GM12878 (cell line): Measurements from ENCODE around the gene CFAP141. TPM values are rescaled to one million over a fixed set of nuclear protein-coding genes. Genes with fewer than 3 reads are reported as not detected.

ENCODE experiments used
- ATAC-seq: fragments of 200-7000 bp; cut with Tn5 transposase; 3 replicates; pipeline ENCODE4 v1.9.1; 2020; ENCODE audit warnings: mild to moderate bottlenecking, moderate library complexity
- BruUV-seq: library from RNA; stranded (reverse); fragments of 400-500 nt; replicated peaks from 2 replicates; lab custom pipeline; 2021; lab: Mats Ljungman, UMichigan
- CTCF ChIA-PET: fragments of 300-600 bp; sonication (Branson Sonifier 250); formaldehyde crosslinking; extraction: SDS; loops from one replicate; lab custom pipeline; 2021; ENCODE audit warnings: inconsistent platforms; lab: Yijun Ruan, JAX
- POLR2A ChIA-PET: fragments of 350-600 bp; formaldehyde crosslinking; extraction: SDS; loops from one replicate; lab custom pipeline; 2021; ENCODE audit warnings: inconsistent platforms; lab: Charles Lee
- RAD21 ChIA-PET: fragments of 300-600 bp; sonication (Branson Sonifier 250); formaldehyde crosslinking; loops from one replicate; lab custom pipeline; 2023; ENCODE audit warnings: antibody characterized with exemption; ENCODE audit not compliant: unreplicated experiment; lab: Charles Lee
- SMC1A ChIA-PET: fragments of 300-600 bp; sonication (Branson Sonifier 250); formaldehyde crosslinking; loops from one replicate; lab custom pipeline; 2023; ENCODE audit not compliant: unreplicated experiment, uncharacterized antibody; lab: Charles Lee
- DNase-seq: peaks from one replicate; pipeline ENCODE4 v3.0.0-alpha.2; 2011; ENCODE audit warnings: low read depth, low spot score
- FAIRE-seq: peaks from 3 replicates; lab custom pipeline; 2011; peaks lifted over from hg19 to GRCh38; lab: Jason Lieb, UNC
- H2AFZ ChIP-seq: 2 replicates; pipeline ENCODE4 v1.6.0; 2011; ENCODE audit warnings: low read depth, low read length, control low read depth; ENCODE audit not compliant: control insufficient read depth
- H3K27ac ChIP-seq: 2 replicates; pipeline ENCODE4 v1.5.1; 2011; ENCODE audit warnings: control low read depth; ENCODE audit not compliant: control insufficient read depth, insufficient read depth
- H3K27me3 ChIP-seq, 2 experiments: replicated peaks in 1 of 2; 2 replicates each; pipeline versions ENCODE4 v1.6.0 to v1.6.1; 2011; ENCODE audit warnings: low read length in 1 of 2; ENCODE audit not compliant: control insufficient read depth in 2 of 2, insufficient read depth in 2 of 2
- H3K36me3 ChIP-seq, 2 experiments: 2 replicates each; pipeline ENCODE4 v1.5.1; 2011; ENCODE audit warnings: low read length in 1 of 2; ENCODE audit not compliant: control insufficient read depth in 2 of 2, insufficient read depth in 2 of 2
- H3K4me1 ChIP-seq: 2 replicates; pipeline ENCODE4 v1.6.1; 2011; ENCODE audit warnings: mild to moderate bottlenecking, low read length, moderate library complexity, mixed read lengths; ENCODE audit not compliant: control insufficient read depth, insufficient read depth
- H3K4me2 ChIP-seq: 2 replicates; pipeline ENCODE4 v1.6.0; 2011; ENCODE audit warnings: control low read depth; ENCODE audit not compliant: control insufficient read depth, insufficient read depth
- H3K4me3 ChIP-seq: fragments of 200-600 bp; sonication (generic); 2 replicates; pipeline ENCODE4 v1.5.1; 2016
- H3K79me2 ChIP-seq: 2 replicates; pipeline ENCODE4 v1.6.0; 2011; ENCODE audit warnings: low read length; ENCODE audit not compliant: control insufficient read depth, insufficient read depth
- H3K9ac ChIP-seq: 2 replicates; pipeline ENCODE4 v1.8.0; 2011; ENCODE audit warnings: low read length, control low read depth, mixed read lengths; ENCODE audit not compliant: control insufficient read depth, insufficient read depth
- H3K9me3 ChIP-seq: replicated peaks from 3 replicates; pipeline ENCODE4 v1.5.1; 2011; ENCODE audit warnings: mild to moderate bottlenecking, low read length; ENCODE audit not compliant: control insufficient read depth, insufficient read depth
- H4K20me1 ChIP-seq: 2 replicates; pipeline ENCODE4 v1.6.0; 2011; ENCODE audit not compliant: control insufficient read depth, insufficient read depth
- IRF4 ChIP-seq: IDR thresholded peaks from 2 replicates; pipeline ENCODE4 v1.6.1; 2011; ENCODE audit warnings: low read depth, low read length
- NR2C2 ChIP-seq: IDR thresholded peaks from 2 replicates; pipeline ENCODE4 v1.6.1; 2011; ENCODE audit warnings: borderline replicate concordance, low read depth; ENCODE audit not compliant: control insufficient read depth, insufficient read length
- POLR2AphosphoS2 ChIP-seq: IDR thresholded peaks from 2 replicates; pipeline ENCODE4 v1.6.1; 2011; ENCODE audit warnings: low read depth, mild to moderate bottlenecking, low read length, improper control_type of control experiment, moderate library complexity
- PRDM15 ChIP-seq: fragments of 450-650 bp; formaldehyde crosslinking; IDR thresholded peaks from 2 replicates; pipeline ENCODE4 v1.4.0; 2020; ENCODE audit warnings: mild to moderate bottlenecking, moderate library complexity
- TCF12 ChIP-seq: IDR thresholded peaks from 2 replicates; pipeline ENCODE4 v1.6.1; 2011; ENCODE audit warnings: low read depth, mild to moderate bottlenecking, low read length
- WGBS: methylation state at CpG from one replicate; pipeline ENCODE4 v1.1.6; 2016; ENCODE audit warnings: low lambda C conversion rate; ENCODE audit not compliant: insufficient replicate concordance, insufficient coverage; ENCODE audit errors: missing lambda C conversion rate; 5-methylcytosine and 5-hydroxymethylcytosine counted together
- in situ Hi-C: fragments of 300-500 bp; cut with MboI; formaldehyde crosslinking; loops from 9 replicates; pipeline ENCODE4 v1.14.3; 2018; ENCODE audit warnings: mixed read lengths
- intact Hi-C: fragments of 100-400 bp; cut with micrococcal nuclease; formaldehyde crosslinking; loops from one replicate; pipeline ENCODE4 v1.14.2; 2022; ENCODE audit not compliant: unreplicated experiment
- polyA plus RNA-seq, 11 experiments: library from polyadenylated mRNA; depleted of rRNA in 4 of 11; unstranded in 6 of 11; stranded (reverse) in 5 of 11; fragments of >200 nt; fragmentation: Nextera tagmentation in 4 of 11; fragmentation: Illumina TruSeq in 1 of 11; extraction: Ambion mirVana in 4 of 11; extraction: Trizol in 1 of 11; gene quantifications; 1 replicate in 1 of 11; 2 replicates in 10 of 11; pipeline versions ENCODE4 v1.2.1 to v1.2.3, GENCODE V29; 2011 to 2016; ENCODE audit warnings: inconsistent platforms in 2 of 11, missing spikeins in 2 of 11, low read depth in 1 of 11
- total RNA-seq, 4 experiments: library from RNA; depleted of rRNA in 3 of 4; stranded (reverse); fragments of >200 nt in 3 of 4; fragmentation: Illumina TruSeq in 1 of 4; extraction: Trizol in 1 of 4; gene quantifications; 2 replicates each; pipeline versions ENCODE4 v1.2.1 to v1.2.3, GENCODE V29; 2013 to 2021
- TF ChIP-seq, protein P1 (sequence below): fragments of 450-650 bp; IDR thresholded peaks from 2 replicates; pipeline ENCODE4 v1.6.1; 2018; ENCODE audit warnings: mild to moderate bottlenecking, low read depth, moderate library complexity; ENCODE audit not compliant: partially characterized antibody

Gene CFAP141
- total and polyA plus RNA-seq, 10 of the 15 experiments (the other 5 are each of a cell fraction or from before 2014, with no cell fraction given), result not detected

GRCh38 chr1:154219541-154219940 lies 13.4 kb upstream of the CFAP141 start:
- POLR2A ChIA-PET, result interaction anchor here (1.1 to 2.8 kb wide), 6 partner anchors 15 to 107 kb away, joined by 3 to 13 read pairs (median 6); partner anchors contain the start of gene HAX1
- Histone ChIP-seq H2AFZ (no peak overlapping the region), H3K79me2 (peaks cover 77% of the 10 kb centered on the region), H3K4me3 (peak overlapping the region; percentile 83), H4K20me1 (no peaks in the 10 kb centered on the region), H3K4me2 (peak overlapping the region; percentile 88), H3K27me3 (no peaks in the 10 kb centered on the region), H3K9ac (peak overlapping the region; percentile 100), H3K9me3 (no peaks in the 10 kb centered on the region), H3K27ac (peak overlapping the region; percentile 99), H3K4me1 (peaks cover 17% of the 10 kb centered on the region), H3K36me3 (peaks cover 0 to 15% of the 10 kb centered on the region in 2 experiments; a peak in 2 of 4 replicates)
- FAIRE-seq, result no peak
- RAD21 ChIA-PET, result interaction anchor here (0.6 to 3.8 kb wide), 3 partner anchors 20 to 115 kb away, joined by 5 to 16 read pairs (median 5); no protein-coding TSS in a partner anchor
- ATAC-seq, result no peak
- 0 out of 2 replicates have a peak, but pooled peaks have one; percentile 12 for TF ChIP-seq POLR2AphosphoS2
- no peak for TF ChIP-seq TCF12
- intact Hi-C loops, result no loop called here
- SMC1A ChIA-PET, result interaction anchor here (1.1 to 2.4 kb wide), 8 partner anchors 10 to 115 kb away, joined by 3 to 8 read pairs (median 4); partner anchors contain the start of gene TPM3
- in situ Hi-C loops, result no loop called here
- no peak for DNase-seq
- WGBS, result 1% methylated on average over 5 of the region's 5 CpGs
- no TSS peak for BruUV-seq
- CTCF ChIA-PET, result interaction anchor here (0.7 to 4.6 kb wide), 4 partner anchors 19 to 633 kb away, joined by 3 to 29 read pairs (median 3); no protein-coding TSS in a partner anchor

DNA sequence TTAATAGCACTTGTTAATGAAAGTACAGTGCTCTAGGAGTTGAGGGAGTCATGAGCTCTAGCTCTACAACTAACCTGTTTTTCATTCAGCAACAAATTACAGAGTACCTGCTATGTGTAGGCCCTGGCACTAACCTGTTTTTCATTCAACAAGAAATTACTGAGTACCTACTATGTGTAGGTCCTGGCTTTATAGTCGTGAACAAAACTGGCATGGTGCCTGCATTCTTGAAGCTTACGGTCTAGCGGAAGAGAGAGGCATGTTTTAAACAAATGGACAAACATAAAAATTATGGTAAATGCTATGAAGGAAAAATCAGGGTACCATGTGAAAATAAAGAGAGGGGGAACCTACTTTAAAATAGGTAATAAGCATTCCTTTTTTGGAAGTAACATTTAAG lies 12.4 kb upstream of the CFAP141 start:
- SMC1A ChIA-PET, result interaction anchor here (0.7 to 2.4 kb wide), 10 partner anchors 9 to 227 kb away, joined by 3 to 8 read pairs (median 3); partner anchors contain the start of gene HAX1
- Histone ChIP-seq H3K9me3 (no peaks in the 10 kb centered on the region), H3K4me3 (peak overlapping the region; percentile 83), H3K4me1 (peaks cover 17% of the 10 kb centered on the region), H3K79me2 (peaks cover 68% of the 10 kb centered on the region), H4K20me1 (no peaks in the 10 kb centered on the region; the same call in 1 of the 2 replicates), H3K27ac (peak overlapping the region; percentile 99), H3K4me2 (peak overlapping the region; percentile 88), H3K9ac (peak overlapping the region; percentile 100; the same call in 1 of the 2 replicates), H3K36me3 (peaks cover 2 to 22% of the 10 kb centered on the region in 2 experiments), H2AFZ (no peak overlapping the region), H3K27me3 (no peaks in the 10 kb centered on the region)
- intact Hi-C loops, result no loop called here
- in situ Hi-C loops, result no loop called here
- BruUV-seq, result no TSS peak
- POLR2A ChIA-PET, result interaction anchor here (1.2 to 1.8 kb wide), 3 partner anchors 19 to 108 kb away, joined by 4 to 6 read pairs (median 5); no protein-coding TSS in a partner anchor
- no peak for DNase-seq
- WGBS, result 81% methylated on average over 3 of the region's 3 CpGs
- no peak for ATAC-seq
- no peak for FAIRE-seq
- RAD21 ChIA-PET, result interaction anchor here (1.1 to 3.8 kb wide), 3 partner anchors 19 to 116 kb away, joined by 3 to 16 read pairs (median 5); no protein-coding TSS in a partner anchor
- CTCF ChIA-PET, result interaction anchor here (0.8 to 4.6 kb wide), 4 partner anchors 20 to 53 kb away, joined by 3 to 29 read pairs (median 3); no protein-coding TSS in a partner anchor
- no peak for TF ChIP-seq IRF4
- TF ChIP-seq, protein P1, sequence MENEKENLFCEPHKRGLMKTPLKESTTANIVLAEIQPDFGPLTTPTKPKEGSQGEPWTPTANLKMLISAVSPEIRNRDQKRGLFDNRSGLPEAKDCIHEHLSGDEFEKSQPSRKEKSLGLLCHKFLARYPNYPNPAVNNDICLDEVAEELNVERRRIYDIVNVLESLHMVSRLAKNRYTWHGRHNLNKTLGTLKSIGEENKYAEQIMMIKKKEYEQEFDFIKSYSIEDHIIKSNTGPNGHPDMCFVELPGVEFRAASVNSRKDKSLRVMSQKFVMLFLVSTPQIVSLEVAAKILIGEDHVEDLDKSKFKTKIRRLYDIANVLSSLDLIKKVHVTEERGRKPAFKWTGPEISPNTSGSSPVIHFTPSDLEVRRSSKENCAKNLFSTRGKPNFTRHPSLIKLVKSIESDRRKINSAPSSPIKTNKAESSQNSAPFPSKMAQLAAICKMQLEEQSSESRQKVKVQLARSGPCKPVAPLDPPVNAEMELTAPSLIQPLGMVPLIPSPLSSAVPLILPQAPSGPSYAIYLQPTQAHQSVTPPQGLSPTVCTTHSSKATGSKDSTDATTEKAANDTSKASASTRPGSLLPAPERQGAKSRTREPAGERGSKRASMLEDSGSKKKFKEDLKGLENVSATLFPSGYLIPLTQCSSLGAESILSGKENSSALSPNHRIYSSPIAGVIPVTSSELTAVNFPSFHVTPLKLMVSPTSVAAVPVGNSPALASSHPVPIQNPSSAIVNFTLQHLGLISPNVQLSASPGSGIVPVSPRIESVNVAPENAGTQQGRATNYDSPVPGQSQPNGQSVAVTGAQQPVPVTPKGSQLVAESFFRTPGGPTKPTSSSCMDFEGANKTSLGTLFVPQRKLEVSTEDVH, result no peak
- TF ChIP-seq PRDM15 (CRISPR knock-in tag), result no peak
- TF ChIP-seq NR2C2, result no peak
